Panc1 (cell line): Measurements from ENCODE around the gene PHACTR4.

Experiments used
- CTCF ChIP-seq: fragments of 450-650 bp; IDR thresholded peaks from 2 replicates; pipeline ENCODE4 v1.5.1; 2017; ENCODE audit warnings: mild to moderate bottlenecking
- POLR2AphosphoS5 ChIP-seq: IDR thresholded peaks from 2 replicates; pipeline ENCODE4 v1.6.1; 2012; ENCODE audit warnings: mild to moderate bottlenecking, low read depth, low read length, moderate library complexity
- REST ChIP-seq, 2 experiments: IDR thresholded peaks; 2 replicates each; pipeline ENCODE4 v1.6.1; 2011 to 2012; ENCODE audit warnings: low read depth in 2 of 2, control low read depth in 1 of 2, low read length in 1 of 2, mild to moderate bottlenecking in 1 of 2, moderate library complexity in 1 of 2; ENCODE audit not compliant: insufficient read depth in 1 of 2

- TF ChIP-seq CTCF (no peak), POLR2AphosphoS5 (no peak), REST (IDR thresholded peaks at IDR 0.05; ENCODE audit: insufficient read depth in 1 of 2, low read depth in 2 of 2, low read length in 1 of 2) (no peak)
These were observed 137.7 kb downstream of the PHACTR4 start for GRCh38 chr1:28507247-28507645.
